Brain microvascular endothelial cell (primary cell): Measurements from ENCODE around the gene MISP3.

Experiments
- DNase-seq: peaks from one replicate; pipeline ENCODE4 v3.0.0-alpha.2; 2020
- H3K27ac ChIP-seq: fragments of 250-450 bp; sonication (Bioruptor Pico); 2 replicates; pipeline ENCODE4 v1.5.1; 2020; ENCODE audit warnings: mild to moderate bottlenecking, moderate library complexity
- H3K27me3 ChIP-seq: fragments of 250-450 bp; sonication (Bioruptor Pico); replicated peaks from 2 replicates; pipeline ENCODE4 v1.5.1; 2020; ENCODE audit warnings: mild to moderate bottlenecking
- H3K36me3 ChIP-seq: fragments of 250-450 bp; sonication (Bioruptor Pico); replicated peaks from 2 replicates; pipeline ENCODE4 v1.5.1; 2020; ENCODE audit warnings: mild to moderate bottlenecking
- H3K4me3 ChIP-seq: 2 replicates; pipeline ENCODE4 v1.5.1; 2011; ENCODE audit warnings: low read depth, mild to moderate bottlenecking, control low read depth, low read length, moderate library complexity
- in situ Hi-C: cut with HindIII; loops from 2 replicates; pipeline ENCODE4 v1.10.0; 2017; ENCODE audit warnings: low sequenced_read_pairs, low pct_ligation_motif_present
- TF ChIP-seq, protein P1 (sequence below): IDR thresholded peaks from 2 replicates; pipeline ENCODE4 v1.5.1; 2011; ENCODE audit warnings: low read depth, mild to moderate bottlenecking, moderate library complexity, low read length, control low read depth, inconsistent platforms; ENCODE audit errors: missing control alignments

The MISP3 gene

GRCh38 chr19:14116918-14117578, 44.5 kb downstream of the MISP3 start:
- H3K4me3 ChIP-seq, result peak overlapping the region; percentile 78
- no peaks in the 10 kb centered on the region for H3K27me3 ChIP-seq
- DNase-seq, result no peak
- H3K27ac ChIP-seq, result no peak overlapping the region
- in situ Hi-C loops, result no loop called here
- H3K36me3 ChIP-seq, result no peaks in the 10 kb centered on the region
- TF ChIP-seq, protein P1, sequence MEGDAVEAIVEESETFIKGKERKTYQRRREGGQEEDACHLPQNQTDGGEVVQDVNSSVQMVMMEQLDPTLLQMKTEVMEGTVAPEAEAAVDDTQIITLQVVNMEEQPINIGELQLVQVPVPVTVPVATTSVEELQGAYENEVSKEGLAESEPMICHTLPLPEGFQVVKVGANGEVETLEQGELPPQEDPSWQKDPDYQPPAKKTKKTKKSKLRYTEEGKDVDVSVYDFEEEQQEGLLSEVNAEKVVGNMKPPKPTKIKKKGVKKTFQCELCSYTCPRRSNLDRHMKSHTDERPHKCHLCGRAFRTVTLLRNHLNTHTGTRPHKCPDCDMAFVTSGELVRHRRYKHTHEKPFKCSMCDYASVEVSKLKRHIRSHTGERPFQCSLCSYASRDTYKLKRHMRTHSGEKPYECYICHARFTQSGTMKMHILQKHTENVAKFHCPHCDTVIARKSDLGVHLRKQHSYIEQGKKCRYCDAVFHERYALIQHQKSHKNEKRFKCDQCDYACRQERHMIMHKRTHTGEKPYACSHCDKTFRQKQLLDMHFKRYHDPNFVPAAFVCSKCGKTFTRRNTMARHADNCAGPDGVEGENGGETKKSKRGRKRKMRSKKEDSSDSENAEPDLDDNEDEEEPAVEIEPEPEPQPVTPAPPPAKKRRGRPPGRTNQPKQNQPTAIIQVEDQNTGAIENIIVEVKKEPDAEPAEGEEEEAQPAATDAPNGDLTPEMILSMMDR, result no peak

GRCh38 chr19:14117668-14118164, 45.1 kb downstream of the MISP3 start, which contains the start of gene PRKACA:
Gene PRKACA, minus strand, starts transcription at chr19:14117762. Its CDS starts 215 bp downstream, at chr19:14117547.
- in situ Hi-C loops, result no loop called here
- H3K27ac ChIP-seq, result peak within 1 kb of the TSS; percentile 66
- peak within 1 kb of the TSS; percentile 78 for H3K4me3 ChIP-seq
- no peaks in the 10 kb centered on the region for H3K36me3 ChIP-seq
- TF ChIP-seq, protein P1, result no peak
- H3K27me3 ChIP-seq, result no peaks in the 10 kb centered on the region
- DNase-seq, result peak; percentile 98

DNA sequence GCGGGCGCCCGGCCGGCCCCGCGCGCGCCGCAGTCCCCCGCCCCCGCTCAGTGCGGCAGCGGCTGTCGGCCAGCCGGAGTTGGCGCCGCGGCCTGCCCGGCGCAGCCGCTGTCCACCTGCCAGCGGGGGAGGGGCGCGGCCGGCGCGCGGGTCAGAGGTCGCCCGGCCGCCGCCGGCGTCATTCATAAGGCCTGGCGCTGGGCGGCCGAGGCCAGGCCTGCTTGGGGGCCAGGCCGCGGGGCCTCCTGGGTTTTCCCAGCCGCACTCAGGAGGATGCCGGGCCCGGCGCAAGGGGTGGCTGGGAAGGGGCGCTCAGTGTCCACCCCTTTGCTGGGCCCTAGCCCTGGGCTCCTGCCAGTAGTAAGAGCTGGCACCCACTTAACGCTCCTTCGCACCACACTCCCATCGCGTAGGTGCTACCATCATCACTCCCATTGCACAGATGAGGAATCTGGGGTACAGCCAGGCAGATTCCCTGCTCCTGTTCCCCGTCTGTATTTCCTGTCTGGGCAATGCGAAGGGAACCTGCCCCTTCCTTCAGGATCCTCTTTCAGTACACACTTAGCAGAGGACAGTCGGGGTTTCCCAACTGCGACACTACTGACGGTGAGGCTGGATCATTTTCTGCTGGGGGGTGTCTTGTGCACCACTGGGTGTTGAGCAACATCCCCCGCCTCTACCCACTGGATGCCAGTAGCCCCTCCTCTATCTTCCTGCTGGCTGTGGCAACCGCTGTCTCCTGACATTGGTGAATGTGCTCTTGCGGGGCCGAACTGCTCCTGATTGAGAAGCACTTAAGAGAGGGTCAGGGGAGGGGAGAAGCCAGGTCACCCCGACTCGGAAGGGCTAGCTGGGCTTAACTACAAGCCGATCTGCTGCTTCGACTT, 45.8 kb downstream of the MISP3 start:
- peak overlapping the region; percentile 53 for H3K4me3 ChIP-seq
- in situ Hi-C loops, result no loop called here
- no peaks in the 10 kb centered on the region for H3K36me3 ChIP-seq
- TF ChIP-seq, protein P1, result no peak
- H3K27me3 ChIP-seq, result no peaks in the 10 kb centered on the region
- DNase-seq, result peak; percentile 28
- H3K27ac ChIP-seq, result peak overlapping the region; percentile 66

DNA sequence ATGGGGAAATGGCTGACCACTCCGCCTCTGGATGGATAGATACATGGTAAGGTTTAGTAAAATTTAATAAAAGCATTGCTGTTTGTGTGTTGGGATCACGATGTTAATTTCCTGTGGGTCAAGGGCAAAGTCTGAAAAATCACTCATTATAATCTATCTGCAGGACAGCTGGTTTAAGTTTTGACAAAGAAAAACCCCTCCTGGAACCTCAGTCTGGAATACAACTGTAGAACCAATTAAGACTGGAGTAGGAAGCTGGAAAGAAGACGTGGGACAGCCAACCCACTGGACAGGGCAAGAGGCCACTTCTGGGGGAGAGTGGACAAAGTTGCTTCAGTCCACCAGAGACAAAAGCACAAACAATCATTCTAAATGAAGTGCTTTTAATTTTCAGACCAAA, 46.6 kb downstream of the MISP3 start:
- in situ Hi-C loops, result no loop called here
- H3K27ac ChIP-seq, result no peak overlapping the region
- H3K36me3 ChIP-seq, result no peaks in the 10 kb centered on the region
- TF ChIP-seq, protein P1, result no peak
- DNase-seq, result no peak
- no peak overlapping the region for H3K4me3 ChIP-seq
- no peaks in the 10 kb centered on the region for H3K27me3 ChIP-seq

GRCh38 chr19:14119644-14120496, 47.3 kb downstream of the MISP3 start:
- H3K36me3 ChIP-seq, result no peaks in the 10 kb centered on the region
- in situ Hi-C loops, result no loop called here
- no peak overlapping the region for H3K4me3 ChIP-seq
- DNase-seq, result no peak
- no peak overlapping the region for H3K27ac ChIP-seq
- H3K27me3 ChIP-seq, result no peaks in the 10 kb centered on the region
- TF ChIP-seq, protein P1, result no peak
